HepG2 (cell line): ENCODE results near the gene FIBP. TPM values are rescaled to one million over a fixed set of nuclear protein-coding genes. Genes with fewer than 3 reads are reported as not detected.
A peak's percentile ranks its signal among the peaks of the same experiment; 100 is the strongest.

ENCODE experiments used
- AKAP8 ChIP-seq: sonication (generic); formaldehyde crosslinking; IDR thresholded peaks from 2 replicates; pipeline ENCODE4 v1.5.1; 2020; ENCODE audit warnings: mild to moderate bottlenecking, missing genetic modification reagents
- CCDC6 ChIP-seq: sonication (generic); formaldehyde crosslinking; IDR thresholded peaks from 2 replicates; pipeline ENCODE4 v1.8.1; 2022; ENCODE audit warnings: mild to moderate bottlenecking, missing genetic modification reagents, moderate library complexity
- DNMT3B ChIP-seq: conservative IDR thresholded peaks from 2 replicates; pipeline ENCODE4 v1.6.1; 2016; ENCODE audit warnings: missing biosample characterization, control low read depth
- DZIP1 ChIP-seq: sonication (generic); formaldehyde crosslinking; IDR thresholded peaks from 2 replicates; pipeline ENCODE4 v1.5.0; 2020; ENCODE audit warnings: mild to moderate bottlenecking, missing genetic modification reagents
- ISL2 ChIP-seq: sonication (generic); formaldehyde crosslinking; IDR thresholded peaks from 2 replicates; pipeline ENCODE4 v1.5.0; 2020; ENCODE audit warnings: missing genetic modification reagents
- KLF13 ChIP-seq: sonication (generic); formaldehyde crosslinking; IDR thresholded peaks from 2 replicates; pipeline ENCODE4 v1.4.0; 2020; ENCODE audit warnings: mild to moderate bottlenecking, missing genetic modification reagents
- MYNN ChIP-seq: sonication (generic); formaldehyde crosslinking; IDR thresholded peaks from 2 replicates; pipeline ENCODE4 v1.4.0; 2020; ENCODE audit warnings: mild to moderate bottlenecking, low read depth, missing genetic modification reagents
- SP1 ChIP-seq, 2 experiments: fragments of 450-650 bp in 1 of 2; sonication (generic) in 1 of 2; formaldehyde crosslinking in 1 of 2; IDR thresholded peaks; 2 replicates each; pipeline versions ENCODE4 v1.4.0 to v1.6.1; 2016 to 2020; ENCODE audit warnings: missing genetic modification reagents in 1 of 2
- SRF ChIP-seq: IDR thresholded peaks from 2 replicates; pipeline ENCODE4 v1.6.1; 2011; ENCODE audit warnings: mild to moderate bottlenecking, low read depth, low read length, moderate library complexity
- WIZ ChIP-seq: sonication (generic); formaldehyde crosslinking; IDR thresholded peaks from 2 replicates; pipeline ENCODE4 v1.5.1; 2020; ENCODE audit warnings: mild to moderate bottlenecking, missing genetic modification reagents
- ZBTB7B ChIP-seq: sonication (generic); formaldehyde crosslinking; IDR thresholded peaks from 2 replicates; pipeline ENCODE4 v1.4.0; 2020; ENCODE audit warnings: missing genetic modification reagents
- ZC3H13 ChIP-seq: sonication (generic); formaldehyde crosslinking; IDR thresholded peaks from 2 replicates; pipeline ENCODE4 v1.8.1; 2023; ENCODE audit warnings: mild to moderate bottlenecking, missing genetic modification reagents, moderate library complexity
- ZHX1 ChIP-seq: sonication (generic); formaldehyde crosslinking; IDR thresholded peaks from 2 replicates; pipeline ENCODE4 v1.8.1; 2022; ENCODE audit warnings: low read depth, mild to moderate bottlenecking, missing genetic modification reagents
- ZNF160 ChIP-seq: sonication (generic); formaldehyde crosslinking; IDR thresholded peaks from 2 replicates; pipeline ENCODE4 v1.8.0; 2022; ENCODE audit warnings: mild to moderate bottlenecking, inconsistent platforms, missing genetic modification reagents
- ZNF30 ChIP-seq: sonication (generic); formaldehyde crosslinking; IDR thresholded peaks from 2 replicates; pipeline ENCODE4 v1.5.0; 2020; ENCODE audit warnings: mild to moderate bottlenecking, missing genetic modification reagents
- ZNF547 ChIP-seq: sonication (generic); formaldehyde crosslinking; IDR thresholded peaks from 2 replicates; pipeline ENCODE4 v1.5.1; 2020; ENCODE audit warnings: mild to moderate bottlenecking, missing genetic modification reagents
- ZNF780A ChIP-seq: sonication (generic); formaldehyde crosslinking; IDR thresholded peaks from 2 replicates; pipeline ENCODE4 v1.8.0; 2022; ENCODE audit warnings: mild to moderate bottlenecking, missing genetic modification reagents, moderate library complexity
- polyA plus RNA-seq, 8 experiments: library from polyadenylated mRNA; depleted of rRNA in 3 of 8; stranded (reverse) in 7 of 8; unstranded in 1 of 8; fragments of >200 nt; fragmentation: Illumina TruSeq in 4 of 8; extraction: Trizol in 4 of 8; gene quantifications; 2 replicates each; pipeline versions ENCODE4 v1.2.1 to v1.2.3, GENCODE V29; 2011 to 2016; ENCODE audit warnings: low read depth in 4 of 8, missing spikeins in 1 of 8, mixed read lengths in 1 of 8; ENCODE audit not compliant: insufficient read depth in 1 of 8
- total RNA-seq, 5 experiments: library from RNA; depleted of rRNA; stranded (reverse); fragments of >200 nt; fragmentation: Illumina TruSeq; extraction: Trizol; gene quantifications; 2 replicates each; pipeline ENCODE4 v1.2.3, GENCODE V29; 2016; ENCODE audit warnings: low read depth in 1 of 5
- TF ChIP-seq, protein P1 (sequence below): sonication (generic); formaldehyde crosslinking; IDR thresholded peaks from 2 replicates; pipeline ENCODE4 v1.4.0; 2020; ENCODE audit warnings: mild to moderate bottlenecking, missing genetic modification reagents, borderline replicate concordance

The FIBP gene
- total and polyA plus RNA-seq, 2 of the 13 experiments (the other 11 are each of a cell fraction or from before 2014, with no cell fraction given) = 42.9 to 62.1 TPM

DNA sequence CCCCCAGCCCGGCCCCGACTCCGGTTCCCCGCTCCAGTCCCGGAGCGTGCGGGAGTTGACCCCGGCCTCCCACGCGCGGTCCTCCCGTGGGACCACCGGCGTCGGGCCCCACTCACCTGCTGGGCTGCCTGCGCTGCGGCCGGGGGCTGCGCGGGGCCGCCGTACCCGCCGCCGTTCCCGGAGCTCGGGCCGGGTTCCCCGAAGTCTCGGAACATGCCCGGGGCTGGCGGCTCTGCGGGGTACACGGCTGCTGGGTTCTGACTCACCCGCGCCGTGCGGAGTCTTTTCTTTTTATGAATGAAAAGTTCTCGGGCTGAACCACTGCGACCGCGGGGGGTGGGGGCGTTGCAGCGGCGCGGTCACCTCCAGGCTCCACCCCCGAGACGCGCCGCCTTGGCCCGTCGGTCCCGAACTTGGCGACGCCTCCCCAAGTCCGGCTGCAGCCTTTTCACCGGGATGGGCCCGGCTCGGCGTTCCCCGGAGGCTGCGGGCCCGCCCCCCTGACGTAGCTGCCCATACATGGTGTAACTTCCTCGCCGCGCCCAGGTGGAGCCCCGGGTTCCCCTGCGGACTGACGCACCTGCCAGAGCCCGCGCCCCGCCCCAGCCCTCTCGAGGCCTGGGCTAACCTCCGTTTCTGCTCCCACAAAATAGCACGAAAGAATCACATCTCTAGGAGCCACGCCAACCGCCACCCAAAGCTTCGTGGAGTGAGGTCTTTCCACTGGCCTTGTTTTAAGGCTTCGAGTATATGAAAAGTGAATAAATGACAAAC is 12.0 kb upstream of the FIBP start, which contains the start of gene FOSL1 (continued):
- TF ChIP-seq ZNF160 = 0 out of 2 replicates have a peak, but pooled peaks have one; percentile 20
- TF ChIP-seq DNMT3B (CRISPR knock-in tag) = no peak
- peak; percentile 53; the same call in 1 of the 2 replicates for TF ChIP-seq ZBTB7B (CRISPR knock-in tag)
- no peak for TF ChIP-seq AKAP8 (CRISPR knock-in tag)
- 0 out of 2 replicates have a peak, but pooled peaks have one; percentile 71 for TF ChIP-seq CCDC6 (CRISPR knock-in tag)
- no peak for TF ChIP-seq SP1 (IDR thresholded peaks at IDR 0.05)
- peak; percentile 88 for TF ChIP-seq SP1 (CRISPR knock-in tag; IDR thresholded peaks at IDR 0.05)
- TF ChIP-seq, protein P1, sequence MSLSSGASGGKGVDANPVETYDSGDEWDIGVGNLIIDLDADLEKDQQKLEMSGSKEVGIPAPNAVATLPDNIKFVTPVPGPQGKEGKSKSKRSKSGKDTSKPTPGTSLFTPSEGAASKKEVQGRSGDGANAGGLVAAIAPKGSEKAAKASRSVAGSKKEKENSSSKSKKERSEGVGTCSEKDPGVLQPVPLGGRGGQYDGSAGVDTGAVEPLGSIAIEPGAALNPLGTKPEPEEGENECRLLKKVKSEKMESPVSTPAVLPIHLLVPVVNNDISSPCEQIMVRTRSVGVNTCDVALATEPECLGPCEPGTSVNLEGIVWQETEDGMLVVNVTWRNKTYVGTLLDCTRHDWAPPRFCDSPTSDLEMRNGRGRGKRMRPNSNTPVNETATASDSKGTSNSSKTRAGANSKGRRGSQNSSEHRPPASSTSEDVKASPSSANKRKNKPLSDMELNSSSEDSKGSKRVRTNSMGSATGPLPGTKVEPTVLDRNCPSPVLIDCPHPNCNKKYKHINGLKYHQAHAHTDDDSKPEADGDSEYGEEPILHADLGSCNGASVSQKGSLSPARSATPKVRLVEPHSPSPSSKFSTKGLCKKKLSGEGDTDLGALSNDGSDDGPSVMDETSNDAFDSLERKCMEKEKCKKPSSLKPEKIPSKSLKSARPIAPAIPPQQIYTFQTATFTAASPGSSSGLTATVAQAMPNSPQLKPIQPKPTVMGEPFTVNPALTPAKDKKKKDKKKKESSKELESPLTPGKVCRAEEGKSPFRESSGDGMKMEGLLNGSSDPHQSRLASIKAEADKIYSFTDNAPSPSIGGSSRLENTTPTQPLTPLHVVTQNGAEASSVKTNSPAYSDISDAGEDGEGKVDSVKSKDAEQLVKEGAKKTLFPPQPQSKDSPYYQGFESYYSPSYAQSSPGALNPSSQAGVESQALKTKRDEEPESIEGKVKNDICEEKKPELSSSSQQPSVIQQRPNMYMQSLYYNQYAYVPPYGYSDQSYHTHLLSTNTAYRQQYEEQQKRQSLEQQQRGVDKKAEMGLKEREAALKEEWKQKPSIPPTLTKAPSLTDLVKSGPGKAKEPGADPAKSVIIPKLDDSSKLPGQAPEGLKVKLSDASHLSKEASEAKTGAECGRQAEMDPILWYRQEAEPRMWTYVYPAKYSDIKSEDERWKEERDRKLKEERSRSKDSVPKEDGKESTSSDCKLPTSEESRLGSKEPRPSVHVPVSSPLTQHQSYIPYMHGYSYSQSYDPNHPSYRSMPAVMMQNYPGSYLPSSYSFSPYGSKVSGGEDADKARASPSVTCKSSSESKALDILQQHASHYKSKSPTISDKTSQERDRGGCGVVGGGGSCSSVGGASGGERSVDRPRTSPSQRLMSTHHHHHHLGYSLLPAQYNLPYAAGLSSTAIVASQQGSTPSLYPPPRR = no peak
- TF ChIP-seq ZHX1 (CRISPR knock-in tag) = no peak
- no peak for TF ChIP-seq KLF13 (CRISPR knock-in tag)
- TF ChIP-seq ZNF547 = no peak; the same call in 1 of the 2 replicates
- TF ChIP-seq SRF = peak; percentile 99
- TF ChIP-seq MYNN (CRISPR knock-in tag) = no peak
- no peak for TF ChIP-seq WIZ (CRISPR knock-in tag)
- TF ChIP-seq ZNF780A (CRISPR knock-in tag) = no peak
- no peak for TF ChIP-seq ZC3H13 (CRISPR knock-in tag)
- no peak for TF ChIP-seq ISL2 (CRISPR knock-in tag)
- TF ChIP-seq ZNF30 (CRISPR knock-in tag) = no peak
- 0 out of 2 replicates have a peak, but pooled peaks have one; percentile 28 for TF ChIP-seq DZIP1 (CRISPR knock-in tag)
